IMR-90 (cell line): ENCODE measurements around the gene CHPT1. TPM values are rescaled to one million over a fixed set of nuclear protein-coding genes. Genes with fewer than 3 reads are reported as not detected.

Source experiments
- ATAC-seq: fragments of 200-7000 bp; cut with Tn5 transposase; 2 replicates; pipeline ENCODE4 v1.9.1; 2020; ENCODE audit warnings: low read depth, mild to moderate bottlenecking, moderate library complexity
- BruUV-seq: library from RNA; stranded (reverse); fragments of 400-500 nt; replicated peaks from 2 replicates; lab custom pipeline; 2021; lab: Mats Ljungman, UMichigan
- CTCF ChIA-PET: fragments of 300-600 bp; formaldehyde crosslinking; extraction: SDS; loops from one replicate; lab custom pipeline; 2021; ENCODE audit warnings: antibody characterized with exemption; lab: Yijun Ruan, JAX
- POLR2A ChIA-PET: fragments of 300-600 bp; sonication (Branson Sonifier 250); formaldehyde crosslinking; loops from one replicate; lab custom pipeline; 2022; ENCODE audit warnings: antibody characterized with exemption; ENCODE audit not compliant: unreplicated experiment; lab: Charles Lee
- DNase-seq: peaks from one replicate; pipeline ENCODE4 v3.0.0; 2013
- H2AFZ ChIP-seq: replicated peaks from 2 replicates; pipeline ENCODE3; 2013; ENCODE audit warnings: low read length, mild to moderate bottlenecking; ENCODE audit not compliant: poor library complexity
- H2AK5ac ChIP-seq: 2 replicates; pipeline ENCODE4 v1.6.1; 2013; ENCODE audit warnings: low read depth, low read length, inconsistent platforms
- H2AK9ac ChIP-seq: replicated peaks from 2 replicates; pipeline ENCODE3; 2013; ENCODE audit warnings: mild to moderate bottlenecking, low read depth, low read length, moderate library complexity; ENCODE audit not compliant: poor library complexity
- H2BK120ac ChIP-seq: 2 replicates; pipeline ENCODE4 v1.6.1; 2013; ENCODE audit warnings: low read depth, low read length, inconsistent platforms
- H2BK15ac ChIP-seq: 3 replicates; pipeline ENCODE4 v1.6.1; 2013; ENCODE audit warnings: low read depth, low read length, inconsistent platforms
- H2BK20ac ChIP-seq: 2 replicates; pipeline ENCODE4 v1.6.1; 2013; ENCODE audit warnings: low read depth, mild to moderate bottlenecking, inconsistent platforms, low read length, moderate library complexity
- H2BK5ac ChIP-seq: 2 replicates; pipeline ENCODE4 v1.6.1; 2013; ENCODE audit warnings: mild to moderate bottlenecking, low read depth, low read length, inconsistent platforms; ENCODE audit not compliant: poor library complexity, severe bottlenecking
- H3K14ac ChIP-seq: replicated peaks from 2 replicates; pipeline ENCODE4 v1.6.1; 2013; ENCODE audit warnings: low read depth, low read length, inconsistent platforms
- H3K18ac ChIP-seq: 2 replicates; pipeline ENCODE4 v1.6.1; 2013; ENCODE audit warnings: low read depth, low read length, control low read depth
- H3K23ac ChIP-seq: 2 replicates; pipeline ENCODE4 v1.6.1; 2013; ENCODE audit warnings: low read depth, low read length, inconsistent platforms
- H3K27ac ChIP-seq: 2 replicates; pipeline ENCODE4 v1.5.1; 2013; ENCODE audit warnings: mild to moderate bottlenecking, control low read depth, low read length; ENCODE audit not compliant: insufficient read depth
- H3K27me3 ChIP-seq: 2 replicates; pipeline ENCODE4 v1.6.1; 2013; ENCODE audit warnings: low read length; ENCODE audit not compliant: control insufficient read depth, insufficient read depth
- H3K36me3 ChIP-seq: 2 replicates; pipeline ENCODE4 v1.6.1; 2013; ENCODE audit warnings: low read length, mixed read lengths; ENCODE audit not compliant: control insufficient read depth, insufficient read depth
- H3K4ac ChIP-seq: 2 replicates; pipeline ENCODE4 v1.6.1; 2013; ENCODE audit warnings: low read depth, low read length, inconsistent platforms
- H3K4me1 ChIP-seq: 2 replicates; pipeline ENCODE4 v1.6.1; 2013; ENCODE audit warnings: low read length, mixed read lengths; ENCODE audit not compliant: control insufficient read depth, insufficient read depth
- H3K4me2 ChIP-seq: 2 replicates; pipeline ENCODE4 v1.6.1; 2013; ENCODE audit warnings: low read depth, mild to moderate bottlenecking, control low read depth, low read length, moderate library complexity
- H3K4me3 ChIP-seq: 2 replicates; pipeline ENCODE4 v1.5.1; 2013; ENCODE audit warnings: low read depth, mild to moderate bottlenecking, control low read depth, low read length, moderate library complexity; ENCODE audit not compliant: insufficient read depth
- H3K56ac ChIP-seq: 2 replicates; pipeline ENCODE4 v1.6.1; 2013; ENCODE audit warnings: low read length, inconsistent platforms; ENCODE audit not compliant: insufficient read depth; ENCODE audit errors: extremely low read depth
- H3K79me1 ChIP-seq, 2 experiments: 2 replicates each; pipeline ENCODE4 v1.6.1; 2013; ENCODE audit warnings: low read length in 2 of 2, inconsistent platforms in 1 of 2, low read depth in 1 of 2
- H3K9ac ChIP-seq: 2 replicates; pipeline ENCODE4 v1.6.1; 2013; ENCODE audit warnings: low read depth, low read length, control low read depth
- H3K9me1 ChIP-seq: 2 replicates; pipeline ENCODE4 v1.6.1; 2013; ENCODE audit warnings: low read length, inconsistent platforms; ENCODE audit not compliant: insufficient read depth
- H3K9me3 ChIP-seq: 2 replicates; pipeline ENCODE4 v1.6.1; 2013; ENCODE audit warnings: low read length; ENCODE audit not compliant: control insufficient read depth, insufficient read depth
- H4K20me1 ChIP-seq: 2 replicates; pipeline ENCODE4 v1.6.1; 2013; ENCODE audit warnings: low read length, inconsistent platforms; ENCODE audit not compliant: insufficient read depth
- H4K5ac ChIP-seq: 2 replicates; pipeline ENCODE4 v1.6.1; 2013; ENCODE audit warnings: mild to moderate bottlenecking, low read depth, low read length, control low read depth
- H4K8ac ChIP-seq, 2 experiments: 2 replicates each; pipeline ENCODE4 v1.6.1; 2013; ENCODE audit warnings: low read depth in 2 of 2, low read length in 2 of 2, control low read depth in 1 of 2, inconsistent platforms in 1 of 2
- H4K91ac ChIP-seq: 2 replicates; pipeline ENCODE4 v1.6.1; 2013; ENCODE audit warnings: low read depth, low read length, inconsistent platforms; ENCODE audit not compliant: insufficient read depth
- CEBPB ChIP-seq: IDR thresholded peaks from 2 replicates; pipeline ENCODE4 v1.6.1; 2012; ENCODE audit warnings: low read depth, low read length, improper control_type of control experiment
- CHD1 ChIP-seq: IDR thresholded peaks from 2 replicates; pipeline ENCODE4 v1.6.1; 2012; ENCODE audit warnings: low read depth, low read length, improper control_type of control experiment
- CTCF ChIP-seq: conservative IDR thresholded peaks from 2 replicates; pipeline ENCODE4 v1.5.1; 2012; ENCODE audit warnings: mild to moderate bottlenecking, low read depth, low read length, improper control_type of control experiment
- ELK1 ChIP-seq: fragments of 150-350 bp; IDR thresholded peaks from 2 replicates; pipeline ENCODE4 v1.6.1; 2016; ENCODE audit warnings: low read depth, mild to moderate bottlenecking, low read length, moderate library complexity, borderline replicate concordance
- MAFK ChIP-seq: IDR thresholded peaks from 2 replicates; pipeline ENCODE4 v1.6.1; 2012; ENCODE audit warnings: low read depth, low read length, improper control_type of control experiment
- MAZ ChIP-seq: IDR thresholded peaks from 2 replicates; pipeline ENCODE4 v1.6.1; 2012; ENCODE audit warnings: low read depth, mild to moderate bottlenecking, low read length, improper control_type of control experiment, moderate library complexity, borderline replicate concordance
- MXI1 ChIP-seq: IDR thresholded peaks from 2 replicates; pipeline ENCODE4 v1.6.1; 2012; ENCODE audit warnings: low read depth, mild to moderate bottlenecking, low read length, moderate library complexity, borderline replicate concordance
- NFE2L2 ChIP-seq: fragments of 150-350 bp; IDR thresholded peaks from 2 replicates; pipeline ENCODE4 v1.6.1; 2016; ENCODE audit warnings: low read depth, mild to moderate bottlenecking, low read length
- POLR2A ChIP-seq: IDR thresholded peaks from 2 replicates; pipeline ENCODE4 v1.6.1; 2012; ENCODE audit warnings: mild to moderate bottlenecking, low read depth, low read length
- RAD21 ChIP-seq: IDR thresholded peaks from 2 replicates; pipeline ENCODE4 v1.6.1; 2012; ENCODE audit warnings: low read length, improper control_type of control experiment
- RCOR1 ChIP-seq: IDR thresholded peaks from 2 replicates; pipeline ENCODE4 v1.6.1; 2012; ENCODE audit warnings: mild to moderate bottlenecking, low read length, improper control_type of control experiment; ENCODE audit not compliant: insufficient replicate concordance
- RFX5 ChIP-seq: IDR thresholded peaks from 2 replicates; pipeline ENCODE4 v1.8.0; 2012; ENCODE audit warnings: low read depth, mild to moderate bottlenecking, low read length, moderate library complexity
- SMC3 ChIP-seq: fragments of 150-350 bp; IDR thresholded peaks from 2 replicates; pipeline ENCODE4 v1.6.1; 2016; ENCODE audit warnings: low read depth, mild to moderate bottlenecking, antibody characterized with exemption, low read length, moderate library complexity
- USF2 ChIP-seq: fragments of 150-350 bp; IDR thresholded peaks from 2 replicates; pipeline ENCODE4 v1.6.1; 2017; ENCODE audit warnings: mild to moderate bottlenecking, antibody characterized with exemption, low read length, low read depth
- WGBS, 2 experiments: methylation state at CpG; one replicate each; pipeline versions ENCODE4 v1.1.5 to v1.1.7; 2013; ENCODE audit warnings: missing lambda C conversion rate in 2 of 2; ENCODE audit not compliant: insufficient read length in 1 of 2; ENCODE audit errors: extremely low coverage in 2 of 2; 5-methylcytosine and 5-hydroxymethylcytosine counted together
- dilution Hi-C: fragments of 300-500 bp; cut with HindIII; formaldehyde crosslinking; loops from one replicate; pipeline ENCODE4 v1.14.3; 2018; ENCODE audit warnings: low sequenced_read_pairs; ENCODE audit not compliant: unreplicated experiment
- in situ Hi-C: fragments of 300-500 bp; cut with MboI; formaldehyde crosslinking; loops from 3 replicates; pipeline ENCODE4 v1.14.3; 2019; ENCODE audit warnings: low sequenced_read_pairs, inconsistent platforms, mixed read lengths
- intact Hi-C: fragments of 100-400 bp; cut with micrococcal nuclease; formaldehyde crosslinking; loops from 2 replicates; pipeline ENCODE4 v1.10.0; 2022
- polyA plus RNA-seq, 3 experiments: library from polyadenylated mRNA; depleted of rRNA; stranded (reverse); fragments of >200 nt; gene quantifications; 2 replicates each; pipeline ENCODE4 v1.2.3, GENCODE V29; 2012; ENCODE audit warnings: low replicate concordance in 1 of 3
- total RNA-seq: library from RNA; depleted of rRNA; stranded (reverse); fragments of >200 nt; gene quantifications from 2 replicates; pipeline ENCODE4 v1.2.3, GENCODE V29; 2012

The CHPT1 gene
- total and polyA plus RNA-seq, 2 of the 4 experiments (the other 2 are of a cell fraction): 8.1 to 11.7 TPM

- in situ Hi-C loops (loop anchor here (10.0 kb wide), 1 partner anchor 354 kb away; no protein-coding TSS in a partner anchor), dilution Hi-C loops (no loop called here), intact Hi-C loops (no loop called here)
- no peak overlapping the region for H4K5ac ChIP-seq
- no peaks in the 10 kb centered on the region for H3K79me1 ChIP-seq
- no peak overlapping the region for H3K23ac ChIP-seq
- WGBS, 2 experiments: no CpG with 5 or more reads among the region's 2 CpGs
- no peak overlapping the region for H4K8ac ChIP-seq
- no peak for DNase-seq
- H3K27me3 ChIP-seq: no peaks in the 10 kb centered on the region
- no peak overlapping the region for H2AFZ ChIP-seq
- no peak overlapping the region for H2BK5ac ChIP-seq
- no peak overlapping the region for H4K91ac ChIP-seq
- no peak overlapping the region for H3K18ac ChIP-seq
- H3K14ac ChIP-seq: no peak overlapping the region
- H3K56ac ChIP-seq: no peak overlapping the region
- H2AK9ac ChIP-seq: no peak overlapping the region
- no peak overlapping the region for H3K4ac ChIP-seq
- no peaks in the 10 kb centered on the region for H3K9me1 ChIP-seq
- H3K4me2 ChIP-seq: no peak overlapping the region
- no peak overlapping the region for H2BK15ac ChIP-seq
- H3K4me1 ChIP-seq: no peaks in the 10 kb centered on the region
- TF ChIP-seq RAD21: no peak
- TF ChIP-seq ELK1: no peak
- TF ChIP-seq CHD1: no peak
- no peak for TF ChIP-seq RCOR1
- no peak for TF ChIP-seq RFX5
- no peak for TF ChIP-seq NFE2L2
- TF ChIP-seq POLR2A: no peak
- TF ChIP-seq USF2: no peak
- no peak for TF ChIP-seq MAZ
- no peak for TF ChIP-seq MXI1
- TF ChIP-seq SMC3: no peak
- no peak for TF ChIP-seq CTCF
- no peak for TF ChIP-seq CEBPB
- TF ChIP-seq MAFK: no peak
- ChIA-PET POLR2A (no interaction called here), CTCF (interaction anchor here (0.5 to 1.8 kb wide), 3 partner anchors 9 to 359 kb away, joined by 4 to 7 read pairs (median 5); no protein-coding TSS in a partner anchor)
- H3K9me3 ChIP-seq: no peaks in the 10 kb centered on the region
- H3K36me3 ChIP-seq: peaks cover 13% of the 10 kb centered on the region
- H2BK20ac ChIP-seq: no peak overlapping the region
- no peak overlapping the region for H3K9ac ChIP-seq
- no peak overlapping the region for H3K27ac ChIP-seq
- no peak for ATAC-seq
- no peak overlapping the region for H2AK5ac ChIP-seq
- H4K20me1 ChIP-seq: no peaks in the 10 kb centered on the region; the same call in 1 of the 2 replicates
- no peak overlapping the region for H2BK120ac ChIP-seq
- no peak overlapping the region for H3K4me3 ChIP-seq
- no TSS peak for BruUV-seq
These were observed 71.3 kb downstream of the CHPT1 start for GRCh38 chr12:101768781-101769180.
